Measurements from ENCODE around the gene HSD17B1. TPM values are rescaled to one million over a fixed set of nuclear protein-coding genes. Genes with fewer than 3 reads are reported as not detected.
A peak's percentile ranks its signal among the peaks of the same experiment; 100 is the strongest.

HSD17B1 gene
- total and polyA plus RNA-seq, 2 of the 13 experiments (the other 11 are each of a cell fraction or from before 2014, with no cell fraction given), result 0.54 to 0.93 TPM

DNA sequence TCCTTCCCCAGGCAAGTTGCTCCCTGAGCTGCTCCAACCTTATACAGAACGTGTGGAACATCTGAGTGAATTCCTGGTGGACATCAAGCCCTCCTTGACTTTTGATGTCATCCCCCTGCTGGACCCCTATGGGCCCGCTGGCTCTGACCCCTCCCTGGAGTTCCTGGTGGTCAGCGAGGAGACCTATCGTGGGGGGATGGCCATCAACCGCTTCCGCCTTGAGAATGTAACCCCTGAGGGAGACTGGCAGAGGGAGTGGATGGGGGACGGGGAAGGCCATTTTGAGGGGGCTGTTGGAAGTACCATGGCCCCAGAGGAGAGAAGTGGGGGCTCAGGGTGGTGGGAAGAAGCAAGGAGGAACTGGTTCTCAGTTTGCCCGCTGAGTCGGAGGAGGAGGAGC lies 11.2 kb downstream of the HSD17B1 start (continued):
- TF ChIP-seq, protein P1, sequence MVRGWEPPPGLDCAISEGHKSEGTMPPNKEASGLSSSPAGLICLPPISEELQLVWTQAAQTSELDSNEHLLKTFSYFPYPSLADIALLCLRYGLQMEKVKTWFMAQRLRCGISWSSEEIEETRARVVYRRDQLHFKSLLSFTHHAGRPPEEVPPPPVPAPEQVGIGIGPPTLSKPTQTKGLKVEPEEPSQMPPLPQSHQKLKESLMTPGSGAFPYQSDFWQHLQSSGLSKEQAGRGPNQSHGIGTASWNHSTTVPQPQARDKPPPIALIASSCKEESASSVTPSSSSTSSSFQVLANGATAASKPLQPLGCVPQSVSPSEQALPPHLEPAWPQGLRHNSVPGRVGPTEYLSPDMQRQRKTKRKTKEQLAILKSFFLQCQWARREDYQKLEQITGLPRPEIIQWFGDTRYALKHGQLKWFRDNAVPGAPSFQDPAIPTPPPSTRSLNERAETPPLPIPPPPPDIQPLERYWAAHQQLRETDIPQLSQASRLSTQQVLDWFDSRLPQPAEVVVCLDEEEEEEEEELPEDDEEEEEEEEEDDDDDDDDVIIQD (CRISPR knock-in tag; IDR thresholded peaks at IDR 0.05; ENCODE audit: low read depth), result no peak
- TF ChIP-seq RBM39 (IDR thresholded peaks at IDR 0.05; ENCODE audit: low read depth, low read length, poor library complexity, severe bottlenecking) (no peak), ZNF788 (CRISPR knock-in tag; IDR thresholded peaks at IDR 0.05; ENCODE audit: borderline replicate concordance) (no peak), GLI4 (CRISPR knock-in tag; IDR thresholded peaks at IDR 0.05; ENCODE audit: borderline replicate concordance) (no peak), BRCA1 (CRISPR knock-in tag; IDR thresholded peaks at IDR 0.05) (no peak), FOXC1 (CRISPR knock-in tag; IDR thresholded peaks at IDR 0.05; ENCODE audit: borderline replicate concordance) (no peak), CENPT (CRISPR knock-in tag; IDR thresholded peaks at IDR 0.05; ENCODE audit: low read depth) (no peak), PRMT3 (CRISPR knock-in tag; IDR thresholded peaks at IDR 0.05; ENCODE audit: borderline replicate concordance, low read depth) (no peak), ZNF251 (CRISPR knock-in tag; IDR thresholded peaks at IDR 0.05) (no peak), SRSF1 (optimal IDR thresholded peaks at IDR 0.05; ENCODE audit: low read depth, low read length) (no peak), ZNF569 (CRISPR knock-in tag; IDR thresholded peaks at IDR 0.05; ENCODE audit: borderline replicate concordance) (no peak), TSC22D2 (CRISPR knock-in tag; IDR thresholded peaks at IDR 0.05; ENCODE audit: borderline replicate concordance) (no peak), KLF16 (CRISPR knock-in tag; IDR thresholded peaks at IDR 0.05) (no peak), ZNF746 (CRISPR knock-in tag; IDR thresholded peaks at IDR 0.05) (0 out of 2 replicates have a peak, but pooled peaks have one; percentile 58), MYNN (CRISPR knock-in tag; IDR thresholded peaks at IDR 0.05; ENCODE audit: low read depth) (no peak), EP300 (IDR thresholded peaks at IDR 0.05; ENCODE audit: low read depth in 2 of 2, low read length in 2 of 2) (no peak), EP300 (CRISPR knock-in tag; IDR thresholded peaks at IDR 0.05; ENCODE audit: borderline replicate concordance) (no peak), RBM22 (optimal IDR thresholded peaks at IDR 0.05; ENCODE audit: low read length) (peak; percentile 11), PHB2 (IDR thresholded peaks at IDR 0.05; ENCODE audit: partially characterized antibody) (no peak), ZNF484 (CRISPR knock-in tag; IDR thresholded peaks at IDR 0.05; ENCODE audit: borderline replicate concordance, low read depth) (no peak), ZNF572 (CRISPR knock-in tag; IDR thresholded peaks at IDR 0.05) (no peak)
- TF ChIP-seq, protein P2, sequence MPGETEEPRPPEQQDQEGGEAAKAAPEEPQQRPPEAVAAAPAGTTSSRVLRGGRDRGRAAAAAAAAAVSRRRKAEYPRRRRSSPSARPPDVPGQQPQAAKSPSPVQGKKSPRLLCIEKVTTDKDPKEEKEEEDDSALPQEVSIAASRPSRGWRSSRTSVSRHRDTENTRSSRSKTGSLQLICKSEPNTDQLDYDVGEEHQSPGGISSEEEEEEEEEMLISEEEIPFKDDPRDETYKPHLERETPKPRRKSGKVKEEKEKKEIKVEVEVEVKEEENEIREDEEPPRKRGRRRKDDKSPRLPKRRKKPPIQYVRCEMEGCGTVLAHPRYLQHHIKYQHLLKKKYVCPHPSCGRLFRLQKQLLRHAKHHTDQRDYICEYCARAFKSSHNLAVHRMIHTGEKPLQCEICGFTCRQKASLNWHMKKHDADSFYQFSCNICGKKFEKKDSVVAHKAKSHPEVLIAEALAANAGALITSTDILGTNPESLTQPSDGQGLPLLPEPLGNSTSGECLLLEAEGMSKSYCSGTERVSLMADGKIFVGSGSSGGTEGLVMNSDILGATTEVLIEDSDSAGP (CRISPR knock-in tag; IDR thresholded peaks at IDR 0.05; ENCODE audit: borderline replicate concordance), result no peak
- TF ChIP-seq, protein P3, sequence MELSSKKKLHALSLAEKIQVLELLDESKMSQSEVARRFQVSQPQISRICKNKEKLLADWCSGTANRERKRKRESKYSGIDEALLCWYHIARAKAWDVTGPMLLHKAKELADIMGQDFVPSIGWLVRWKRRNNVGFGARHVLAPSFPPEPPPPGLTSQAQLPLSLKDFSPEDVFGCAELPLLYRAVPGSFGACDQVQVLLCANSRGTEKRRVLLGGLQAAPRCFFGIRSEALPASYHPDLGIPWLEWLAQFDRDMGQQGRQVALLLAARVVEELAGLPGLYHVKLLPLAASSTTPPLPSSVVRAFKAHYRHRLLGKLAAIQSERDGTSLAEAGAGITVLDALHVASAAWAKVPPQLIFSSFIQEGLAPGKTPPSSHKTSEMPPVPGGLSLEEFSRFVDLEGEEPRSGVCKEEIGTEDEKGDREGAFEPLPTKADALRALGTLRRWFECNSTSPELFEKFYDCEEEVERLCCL (CRISPR knock-in tag; IDR thresholded peaks at IDR 0.05; ENCODE audit: borderline replicate concordance), result 0 out of 2 replicates have a peak, but pooled peaks have one; percentile 15
- TF ChIP-seq, protein P4, sequence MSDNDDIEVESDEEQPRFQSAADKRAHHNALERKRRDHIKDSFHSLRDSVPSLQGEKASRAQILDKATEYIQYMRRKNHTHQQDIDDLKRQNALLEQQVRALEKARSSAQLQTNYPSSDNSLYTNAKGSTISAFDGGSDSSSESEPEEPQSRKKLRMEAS (IDR thresholded peaks at IDR 0.05), result no peak
- TF ChIP-seq, protein P5, sequence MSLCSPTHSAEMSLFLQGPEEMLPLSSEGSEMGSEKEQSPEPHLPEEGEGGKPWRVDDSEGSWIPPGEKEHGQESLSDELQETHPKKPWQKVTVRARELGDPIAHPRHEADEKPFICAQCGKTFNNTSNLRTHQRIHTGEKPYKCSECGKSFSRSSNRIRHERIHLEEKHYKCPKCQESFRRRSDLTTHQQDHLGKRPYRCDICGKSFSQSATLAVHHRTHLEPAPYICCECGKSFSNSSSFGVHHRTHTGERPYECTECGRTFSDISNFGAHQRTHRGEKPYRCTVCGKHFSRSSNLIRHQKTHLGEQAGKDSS (CRISPR knock-in tag; IDR thresholded peaks at IDR 0.05; ENCODE audit: borderline replicate concordance, low read depth), result 0 out of 2 replicates have a peak, but pooled peaks have one; percentile 30
